ENCODE measurements around the gene SRP72. TPM values are rescaled to one million over a fixed set of nuclear protein-coding genes. Genes with fewer than 3 reads are reported as not detected.
A peak's percentile ranks its signal among the peaks of the same experiment; 100 is the strongest.

SRP72 gene, protein sequence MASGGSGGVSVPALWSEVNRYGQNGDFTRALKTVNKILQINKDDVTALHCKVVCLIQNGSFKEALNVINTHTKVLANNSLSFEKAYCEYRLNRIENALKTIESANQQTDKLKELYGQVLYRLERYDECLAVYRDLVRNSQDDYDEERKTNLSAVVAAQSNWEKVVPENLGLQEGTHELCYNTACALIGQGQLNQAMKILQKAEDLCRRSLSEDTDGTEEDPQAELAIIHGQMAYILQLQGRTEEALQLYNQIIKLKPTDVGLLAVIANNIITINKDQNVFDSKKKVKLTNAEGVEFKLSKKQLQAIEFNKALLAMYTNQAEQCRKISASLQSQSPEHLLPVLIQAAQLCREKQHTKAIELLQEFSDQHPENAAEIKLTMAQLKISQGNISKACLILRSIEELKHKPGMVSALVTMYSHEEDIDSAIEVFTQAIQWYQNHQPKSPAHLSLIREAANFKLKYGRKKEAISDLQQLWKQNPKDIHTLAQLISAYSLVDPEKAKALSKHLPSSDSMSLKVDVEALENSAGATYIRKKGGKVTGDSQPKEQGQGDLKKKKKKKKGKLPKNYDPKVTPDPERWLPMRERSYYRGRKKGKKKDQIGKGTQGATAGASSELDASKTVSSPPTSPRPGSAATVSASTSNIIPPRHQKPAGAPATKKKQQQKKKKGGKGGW
- total RNA-seq: 10 to 100 TPM; 40.9 to 59.9 (median 46.4) TPM

DNA sequence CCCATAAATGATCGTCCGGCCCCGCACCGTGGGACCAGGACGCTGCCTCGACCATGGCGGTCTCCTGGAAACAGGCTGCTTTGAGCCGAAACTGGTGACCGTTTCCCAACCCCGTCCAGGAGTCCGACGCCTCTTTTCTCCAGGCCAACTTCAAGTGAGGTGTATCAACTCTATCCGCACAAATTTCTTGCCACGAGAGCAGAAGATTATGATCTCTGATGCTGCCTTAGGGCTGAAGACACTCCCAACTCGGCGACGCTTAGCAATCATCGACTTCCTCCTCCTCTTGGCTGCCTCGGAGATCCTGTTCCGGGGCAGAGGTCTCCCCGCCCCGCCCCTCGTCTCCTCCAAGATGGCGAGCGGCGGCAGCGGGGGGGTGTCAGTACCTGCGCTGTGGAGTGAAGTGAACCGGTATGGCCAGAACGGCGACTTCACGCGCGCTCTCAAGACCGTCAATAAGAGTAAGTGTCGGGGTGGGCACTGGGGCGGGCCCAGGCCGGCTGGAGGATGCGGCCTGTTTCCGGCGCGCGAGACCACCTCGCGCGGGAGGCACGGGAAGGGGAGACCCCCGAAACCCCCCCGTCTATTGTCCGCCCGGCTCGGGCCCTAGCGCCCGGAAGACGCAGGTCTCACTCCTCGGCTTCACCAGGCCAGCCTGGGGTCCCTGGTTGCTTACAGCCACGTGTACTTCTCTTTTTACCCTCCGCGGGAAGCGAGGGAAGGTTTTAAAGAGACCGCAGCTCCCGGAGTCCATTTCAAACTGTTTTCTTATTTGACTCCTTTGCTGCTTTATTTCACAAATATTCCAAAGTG lies at the start of gene SRP72:
Gene SRP72 (plus strand): TSS at position 334 of the 813 bp plus-strand sequence. CDS start 19 bp downstream, at position 353.
- peak in 1 of 2 donors; percentile 26 for TF ChIP-seq POLR2A (IDR thresholded peaks at IDR 0.05)
- TF ChIP-seq, protein P1, sequence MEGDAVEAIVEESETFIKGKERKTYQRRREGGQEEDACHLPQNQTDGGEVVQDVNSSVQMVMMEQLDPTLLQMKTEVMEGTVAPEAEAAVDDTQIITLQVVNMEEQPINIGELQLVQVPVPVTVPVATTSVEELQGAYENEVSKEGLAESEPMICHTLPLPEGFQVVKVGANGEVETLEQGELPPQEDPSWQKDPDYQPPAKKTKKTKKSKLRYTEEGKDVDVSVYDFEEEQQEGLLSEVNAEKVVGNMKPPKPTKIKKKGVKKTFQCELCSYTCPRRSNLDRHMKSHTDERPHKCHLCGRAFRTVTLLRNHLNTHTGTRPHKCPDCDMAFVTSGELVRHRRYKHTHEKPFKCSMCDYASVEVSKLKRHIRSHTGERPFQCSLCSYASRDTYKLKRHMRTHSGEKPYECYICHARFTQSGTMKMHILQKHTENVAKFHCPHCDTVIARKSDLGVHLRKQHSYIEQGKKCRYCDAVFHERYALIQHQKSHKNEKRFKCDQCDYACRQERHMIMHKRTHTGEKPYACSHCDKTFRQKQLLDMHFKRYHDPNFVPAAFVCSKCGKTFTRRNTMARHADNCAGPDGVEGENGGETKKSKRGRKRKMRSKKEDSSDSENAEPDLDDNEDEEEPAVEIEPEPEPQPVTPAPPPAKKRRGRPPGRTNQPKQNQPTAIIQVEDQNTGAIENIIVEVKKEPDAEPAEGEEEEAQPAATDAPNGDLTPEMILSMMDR (IDR thresholded peaks at IDR 0.05): no peak
- peak; percentile 88 to 98 for DNase-seq (ENCODE audit: low spot score in 2 of 2)
- H3K4me3 ChIP-seq (ENCODE audit: low read depth, poor library complexity, severe bottlenecking): peak within 1 kb of the TSS; percentile 85
- intact Hi-C loops (cut with DNase I; ENCODE audit: low total_unique reads): no loop called here
- WGBS, 2 donors: 0 to 1% methylated on average over 37 to 49 of the region's 62 CpGs

DNA sequence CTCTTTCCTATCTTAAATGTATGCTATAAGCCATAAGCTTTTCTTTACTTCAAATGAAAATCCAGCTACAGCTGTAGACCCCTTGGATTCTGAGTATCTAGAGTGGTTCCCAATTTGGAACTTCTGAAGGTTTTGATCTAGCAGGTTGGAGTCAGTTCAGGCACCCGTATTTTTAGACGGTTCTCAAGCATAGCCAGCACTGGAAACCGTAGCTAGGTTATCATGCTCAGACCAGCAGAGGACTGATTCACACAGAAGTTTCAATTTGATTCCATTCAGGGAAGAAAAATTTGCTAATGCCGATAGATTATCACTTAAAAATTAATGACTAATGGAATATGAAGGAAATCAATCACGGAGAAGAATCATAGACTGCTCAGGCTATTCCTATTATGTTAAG lies 43.2 kb upstream of the SRP72 start:
- WGBS, 2 donors: 76 to 86% methylated on average over 5 of the region's 5 CpGs
- intact Hi-C loops (cut with DNase I; ENCODE audit: low total_unique reads): loop anchor here (5.0 kb wide), 1 partner anchor 383 kb away; no protein-coding TSS in a partner anchor

DNA sequence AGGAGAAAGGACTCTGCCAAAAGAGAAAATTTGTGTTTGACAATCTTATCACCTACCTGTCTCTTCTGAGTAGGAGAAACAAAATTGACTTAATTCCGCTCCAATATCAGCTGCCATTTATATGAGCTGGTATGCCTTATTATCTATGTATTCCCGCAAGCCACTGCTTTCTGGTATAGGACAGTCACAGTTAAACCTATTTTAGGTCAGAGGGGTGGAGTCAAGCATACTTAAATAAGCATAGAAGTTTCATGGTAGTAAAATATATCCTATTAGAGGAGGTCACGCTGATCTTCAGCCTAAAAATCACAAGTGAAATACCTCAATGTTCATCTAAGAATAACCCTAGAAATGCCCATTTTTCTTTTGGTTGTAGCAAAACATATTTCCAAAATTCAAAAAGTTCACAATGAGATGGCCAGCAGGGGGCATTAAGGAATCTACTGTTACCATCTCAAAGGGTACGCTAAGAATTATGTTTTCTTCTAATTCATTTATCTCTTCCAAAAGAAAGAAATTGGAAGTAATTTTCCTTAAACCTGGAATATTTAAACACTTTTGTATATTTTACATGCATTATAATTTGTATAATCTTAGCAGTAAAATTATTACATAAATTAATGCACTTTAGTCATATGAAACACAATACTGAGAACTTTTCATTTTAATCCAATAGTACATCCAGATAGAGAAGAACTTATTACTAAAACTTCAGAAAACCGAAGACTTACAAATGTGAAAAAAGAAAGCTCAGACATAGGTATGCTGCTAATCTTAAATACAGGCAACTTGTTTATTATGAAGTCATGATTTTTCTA lies 42.5 kb upstream of the SRP72 start:
- DNase-seq (ENCODE audit: low spot score in 2 of 2): no peak
- no peak for TF ChIP-seq POLR2A (IDR thresholded peaks at IDR 0.05)
- TF ChIP-seq, protein P1 (IDR thresholded peaks at IDR 0.05): no peak
- H3K4me3 ChIP-seq (ENCODE audit: low read depth, poor library complexity, severe bottlenecking): no peak overlapping the region
- intact Hi-C loops (cut with DNase I; ENCODE audit: low total_unique reads): loop anchor here (5.0 kb wide), 1 partner anchor 382 kb away; no protein-coding TSS in a partner anchor
- WGBS, 2 donors: 47 to 54% methylated on average over 5 of the region's 5 CpGs

More for the DNA sequence above, 43.2 kb upstream of the SRP72 start:
- no peak for DNase-seq (ENCODE audit: low spot score in 2 of 2)
- no peak overlapping the region for H3K4me3 ChIP-seq (ENCODE audit: low read depth, poor library complexity, severe bottlenecking)
- no peak for TF ChIP-seq POLR2A (IDR thresholded peaks at IDR 0.05)
- TF ChIP-seq, protein P1 (IDR thresholded peaks at IDR 0.05): no peak

DNA sequence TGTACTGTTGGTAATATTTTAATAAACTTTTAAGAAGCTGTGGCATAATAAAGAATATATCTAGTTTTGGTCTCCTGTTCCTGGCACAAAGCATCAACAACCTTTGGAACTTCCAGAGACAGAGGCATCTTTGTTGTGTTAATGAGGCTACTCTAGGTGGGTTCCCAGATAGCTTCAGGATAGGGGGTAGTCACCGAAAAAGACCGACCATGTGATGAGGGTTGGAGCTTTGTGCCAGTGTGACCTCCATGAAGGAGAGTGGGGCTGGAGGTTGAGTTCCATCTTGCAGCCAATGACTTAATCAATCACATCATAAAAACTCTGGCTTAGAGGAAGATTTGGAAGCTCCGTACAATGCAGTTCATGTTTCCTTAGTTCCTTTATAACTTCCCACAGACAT lies 41.9 kb upstream of the SRP72 start:
- intact Hi-C loops (cut with DNase I; ENCODE audit: low total_unique reads): no loop called here
- no peak for DNase-seq (ENCODE audit: low spot score in 2 of 2)
- 91 to 92% methylated on average over 3 of the region's 3 CpGs for WGBS, 2 donors
- H3K4me3 ChIP-seq (ENCODE audit: low read depth, poor library complexity, severe bottlenecking): no peak overlapping the region
- no peak for TF ChIP-seq POLR2A (IDR thresholded peaks at IDR 0.05)
- TF ChIP-seq, protein P1 (IDR thresholded peaks at IDR 0.05): no peak

DNA sequence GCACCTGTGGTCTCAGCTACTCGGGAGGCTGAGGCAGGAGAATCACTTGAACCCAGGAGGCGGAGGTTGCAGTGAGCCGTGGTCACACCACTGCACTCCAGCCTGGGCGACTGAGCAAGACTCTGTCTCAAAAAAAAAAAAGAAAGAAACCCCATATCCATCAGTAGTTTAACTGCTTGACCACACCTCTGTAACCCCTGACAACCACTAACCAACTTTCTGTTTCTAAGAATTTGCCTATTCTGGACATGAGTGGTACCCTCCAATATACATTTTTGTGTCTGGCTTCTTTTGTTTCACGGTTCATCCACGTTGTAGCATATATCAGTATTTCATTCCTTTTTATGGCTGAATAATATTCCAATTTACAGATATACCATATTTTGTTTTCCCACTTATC lies 41.1 kb upstream of the SRP72 start:
- intact Hi-C loops (cut with DNase I; ENCODE audit: low total_unique reads): no loop called here
- no peak for DNase-seq (ENCODE audit: low spot score in 2 of 2)
- H3K4me3 ChIP-seq (ENCODE audit: low read depth, poor library complexity, severe bottlenecking): no peak overlapping the region
- TF ChIP-seq POLR2A (IDR thresholded peaks at IDR 0.05): no peak
- TF ChIP-seq, protein P1 (IDR thresholded peaks at IDR 0.05): no peak
- WGBS, 2 donors: 96 to 97% methylated on average over 6 of the region's 6 CpGs

Data from lower leg skin (tissue), 4 donors.